HL-60/S4 (cell line): Measurements from ENCODE around the gene ZNF837.
"Not testable (repeated sequence)": the region's sequence is repeated elsewhere in the genome, so short reads cannot be mapped to it uniquely, and the experiment has no call there.

Experiments
- in situ Hi-C: fragments of 300-500 bp; cut with MboI; formaldehyde crosslinking; loops from 2 replicates; pipeline ENCODE4 v1.14.3; 2022; ENCODE audit warnings: low sequenced_read_pairs

Gene ZNF837

DNA sequence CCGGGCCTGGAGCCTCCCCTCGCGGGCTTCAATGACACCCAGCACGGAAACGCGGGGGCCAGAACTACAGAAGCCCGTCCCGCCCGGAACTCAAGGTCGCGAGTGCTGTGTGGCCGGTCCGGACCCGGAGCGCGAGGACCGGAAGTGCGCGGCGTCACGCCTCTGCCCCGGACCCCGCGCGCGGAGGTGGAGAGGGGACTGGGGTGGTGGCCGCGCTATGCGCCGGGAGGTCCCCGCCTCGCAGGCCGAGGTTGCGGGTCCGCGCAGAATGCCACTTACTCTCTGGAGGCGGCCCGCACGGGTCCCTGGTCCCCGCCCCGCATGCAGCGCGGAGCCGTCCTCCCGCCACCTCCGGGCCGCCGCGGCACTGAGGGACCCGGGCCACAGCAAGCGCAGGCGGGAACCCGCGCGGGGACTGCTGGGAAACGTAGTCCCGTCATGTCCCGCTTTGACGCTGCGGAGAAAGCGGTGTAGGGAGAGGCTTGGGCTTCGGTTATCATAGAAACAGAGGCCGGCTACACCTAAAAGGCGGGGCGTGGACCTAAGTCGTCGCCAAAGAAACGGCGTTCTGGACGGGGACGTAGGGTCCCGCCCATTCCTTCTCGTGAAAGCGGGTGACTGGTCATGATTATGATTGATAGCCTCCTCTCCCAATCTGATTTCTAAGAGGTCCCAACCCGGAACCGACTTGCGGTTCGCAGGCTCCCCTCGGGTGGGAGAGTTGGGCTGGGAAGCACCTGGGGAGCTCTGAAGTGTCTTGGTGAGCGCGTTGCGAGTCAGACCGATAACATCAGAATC, at the start of gene ZNF837:
TSS of gene ZNF837 (minus strand) at position 369 of the 798 bp plus-strand sequence. CDS start 11,698 bp downstream, outside the sequence.
- in situ Hi-C loops, result no loop called here

DNA sequence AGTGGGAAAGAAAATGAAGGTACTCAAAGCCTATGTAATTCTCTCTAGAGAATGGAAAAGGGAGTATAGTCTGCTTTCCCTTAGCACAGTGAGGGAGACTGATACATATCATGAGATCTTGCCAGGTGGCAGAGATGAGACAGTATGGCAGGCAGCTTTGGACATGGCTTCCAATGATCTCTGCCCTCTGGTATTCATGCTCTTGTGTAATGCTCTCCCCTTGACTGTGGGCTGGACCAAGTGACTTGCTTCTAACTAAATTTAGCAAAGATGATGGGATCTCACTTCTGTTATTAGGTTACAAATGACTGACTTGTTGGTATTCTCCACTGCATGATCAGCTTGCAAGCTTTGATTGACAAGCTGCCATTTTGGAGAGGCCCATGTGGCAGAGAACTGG, 48.9 kb upstream of the ZNF837 start:
- in situ Hi-C loops, result no loop called here

DNA sequence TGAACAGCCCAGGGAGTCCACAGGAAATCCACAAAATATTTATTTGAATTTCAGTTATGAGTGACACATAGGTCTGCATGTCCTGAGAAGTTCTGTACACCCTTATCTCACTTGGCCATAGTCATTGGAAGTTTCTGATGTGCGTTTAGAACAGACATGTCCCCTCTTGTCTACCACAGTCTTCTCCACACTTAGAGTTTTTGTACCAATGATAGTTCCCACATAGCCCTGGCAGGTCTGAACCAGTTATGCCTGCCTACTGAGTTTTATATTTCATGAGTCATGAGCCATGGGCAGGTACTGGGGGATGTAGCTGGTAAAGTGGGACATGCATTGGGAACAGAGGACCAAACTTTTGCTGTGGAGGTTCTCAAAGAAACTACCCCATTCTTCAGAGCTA, 47.8 kb upstream of the ZNF837 start:
- in situ Hi-C loops, result no loop called here

DNA sequence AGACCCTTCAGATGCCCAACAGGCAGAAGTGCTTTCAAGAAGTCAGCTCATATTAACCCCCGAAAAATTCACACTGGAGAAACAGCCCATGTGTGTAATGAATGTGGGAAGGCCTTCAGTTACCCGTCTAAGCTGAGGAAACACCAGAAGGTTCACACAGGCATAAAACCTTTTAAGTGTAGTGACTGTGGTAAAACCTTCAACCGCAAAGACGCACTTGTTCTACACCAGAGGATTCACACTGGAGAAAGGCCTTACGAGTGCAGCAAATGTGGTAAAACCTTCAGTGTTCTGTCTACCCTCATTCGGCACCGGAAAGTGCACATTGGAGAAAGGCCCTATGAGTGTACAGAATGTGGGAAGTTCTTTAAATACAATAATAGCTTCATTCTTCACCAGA, 36.2 kb upstream of the ZNF837 start:
- in situ Hi-C loops, result no loop called here

- in situ Hi-C loops, result no loop called here
Observed at GRCh38 chr19:58416604-58417003, 35.8 kb upstream of the ZNF837 start.

- in situ Hi-C loops, result no loop called here
Observed at GRCh38 chr19:58409010-58409790, 28.4 kb upstream of the ZNF837 start.

DNA sequence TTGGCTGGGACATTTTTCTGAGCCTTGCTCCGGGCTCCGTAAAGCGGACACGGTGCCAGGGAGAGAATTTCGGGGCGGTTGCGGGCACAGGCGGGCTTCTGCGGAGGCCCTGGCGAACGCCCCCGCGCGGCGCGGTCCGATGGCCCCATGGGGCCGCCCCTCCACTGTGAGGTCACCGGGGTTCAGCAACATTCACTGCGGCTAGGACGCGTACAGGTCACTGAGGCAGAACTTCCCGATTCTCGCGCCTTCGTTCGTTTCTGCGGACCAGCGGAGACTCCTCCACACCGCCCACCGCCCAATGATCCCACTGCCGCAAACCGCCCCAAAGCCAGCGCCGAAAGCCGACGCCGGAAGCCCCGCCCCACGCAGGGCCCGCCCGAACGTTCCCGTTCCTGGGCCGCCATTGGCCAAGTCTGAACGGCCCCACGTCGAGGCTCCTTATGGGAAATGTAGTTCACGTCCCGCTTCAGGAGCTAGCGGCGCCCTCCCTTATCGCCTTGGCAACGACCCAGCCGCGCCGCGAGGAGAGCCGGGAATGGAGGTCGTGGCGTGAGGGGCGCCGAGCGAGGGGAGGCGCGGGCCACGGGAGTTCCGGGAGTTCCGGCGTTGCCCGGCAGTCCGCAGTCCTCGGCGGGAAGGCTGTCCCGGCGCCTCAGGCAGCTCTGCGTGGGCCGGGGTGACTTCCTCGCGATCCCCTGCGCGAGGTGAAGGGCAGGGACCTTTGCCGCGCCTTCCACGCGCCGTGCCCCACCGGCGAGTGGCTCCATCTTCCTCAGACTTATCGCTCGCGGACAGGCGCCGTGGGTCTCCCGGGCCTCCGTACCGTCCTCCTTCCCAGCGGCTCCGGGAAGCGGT, 27.6 kb upstream of the ZNF837 start, which contains the start of gene ZNF584:
TSS of gene ZNF584 (plus strand) at position 498 of the 858 bp plus-strand sequence. CDS start 499 bp downstream, outside the sequence.
- in situ Hi-C loops, result no loop called here

- in situ Hi-C loops, result no loop called here
Observed at GRCh38 chr19:58407658-58408151, 26.9 kb upstream of the ZNF837 start.

DNA sequence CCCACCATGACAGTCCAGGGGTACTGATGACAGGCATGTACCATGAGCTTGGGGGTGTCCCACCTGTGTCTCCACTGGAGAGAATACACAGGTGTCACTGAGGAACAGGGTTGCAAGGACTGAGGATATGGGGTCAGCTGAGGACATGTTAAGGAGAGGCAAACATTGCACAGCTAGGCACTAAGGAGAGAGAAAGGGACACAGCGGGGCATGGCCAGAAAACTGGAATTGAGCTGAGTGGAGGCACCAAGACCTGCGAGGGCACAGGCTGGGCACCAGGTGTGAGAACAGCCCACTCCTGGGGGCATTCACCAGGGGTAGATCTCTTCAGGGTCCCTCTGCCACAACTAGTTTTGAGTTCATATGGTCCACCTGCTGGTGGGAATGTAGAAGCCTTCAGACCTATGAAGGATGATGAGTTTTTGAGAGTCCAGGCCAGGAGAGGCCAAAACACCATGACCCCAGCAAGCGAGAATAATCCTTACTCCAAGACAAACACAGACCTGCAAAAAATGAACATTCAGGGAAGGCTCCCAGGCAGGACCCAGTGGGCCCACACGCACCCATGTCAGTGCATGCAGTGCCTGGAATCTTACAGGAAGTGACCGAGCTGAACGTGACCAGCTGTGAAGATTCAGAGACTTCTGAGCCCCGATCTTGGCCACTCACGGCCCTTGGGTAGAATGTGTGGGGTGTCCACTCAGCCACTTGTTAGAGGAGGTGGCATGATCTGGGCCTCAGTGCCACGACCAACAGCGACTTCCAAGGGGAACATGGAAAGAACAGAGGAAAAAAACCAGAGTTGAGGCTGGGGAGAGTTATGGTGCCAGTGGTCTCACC, 26.2 kb upstream of the ZNF837 start:
- in situ Hi-C loops, result no loop called here

DNA sequence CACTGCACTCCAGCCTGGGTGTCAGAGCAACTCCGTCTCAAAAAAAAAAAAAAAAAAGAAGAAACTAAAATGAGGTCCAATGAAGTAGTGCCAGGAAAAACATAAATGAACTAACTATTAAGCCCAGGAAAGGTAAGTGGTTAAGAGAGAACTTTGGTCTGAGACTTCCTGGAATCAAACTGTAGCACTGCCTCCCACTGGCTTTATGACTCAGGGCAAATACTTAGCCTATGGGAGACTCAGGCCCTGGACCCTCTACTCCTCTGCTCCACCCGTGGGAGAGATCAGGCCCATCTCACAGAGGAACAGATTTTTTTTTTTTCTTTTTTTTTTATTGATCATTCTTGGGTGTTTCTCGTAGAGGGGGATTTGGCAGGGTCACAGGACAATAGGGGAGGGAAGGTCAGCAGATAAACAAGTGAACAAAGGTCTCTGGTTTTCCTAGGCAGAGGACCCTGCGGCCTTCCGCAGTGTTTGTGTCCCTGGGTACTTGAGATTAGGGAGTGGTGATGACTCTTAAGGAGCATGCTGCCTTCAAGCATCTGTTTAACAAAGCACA, 23.2 kb upstream of the ZNF837 start:
- in situ Hi-C loops, result not testable (repeated sequence)

GRCh38 chr19:58401840-58402421, 21.1 kb upstream of the ZNF837 start:
- in situ Hi-C loops, result no loop called here

DNA sequence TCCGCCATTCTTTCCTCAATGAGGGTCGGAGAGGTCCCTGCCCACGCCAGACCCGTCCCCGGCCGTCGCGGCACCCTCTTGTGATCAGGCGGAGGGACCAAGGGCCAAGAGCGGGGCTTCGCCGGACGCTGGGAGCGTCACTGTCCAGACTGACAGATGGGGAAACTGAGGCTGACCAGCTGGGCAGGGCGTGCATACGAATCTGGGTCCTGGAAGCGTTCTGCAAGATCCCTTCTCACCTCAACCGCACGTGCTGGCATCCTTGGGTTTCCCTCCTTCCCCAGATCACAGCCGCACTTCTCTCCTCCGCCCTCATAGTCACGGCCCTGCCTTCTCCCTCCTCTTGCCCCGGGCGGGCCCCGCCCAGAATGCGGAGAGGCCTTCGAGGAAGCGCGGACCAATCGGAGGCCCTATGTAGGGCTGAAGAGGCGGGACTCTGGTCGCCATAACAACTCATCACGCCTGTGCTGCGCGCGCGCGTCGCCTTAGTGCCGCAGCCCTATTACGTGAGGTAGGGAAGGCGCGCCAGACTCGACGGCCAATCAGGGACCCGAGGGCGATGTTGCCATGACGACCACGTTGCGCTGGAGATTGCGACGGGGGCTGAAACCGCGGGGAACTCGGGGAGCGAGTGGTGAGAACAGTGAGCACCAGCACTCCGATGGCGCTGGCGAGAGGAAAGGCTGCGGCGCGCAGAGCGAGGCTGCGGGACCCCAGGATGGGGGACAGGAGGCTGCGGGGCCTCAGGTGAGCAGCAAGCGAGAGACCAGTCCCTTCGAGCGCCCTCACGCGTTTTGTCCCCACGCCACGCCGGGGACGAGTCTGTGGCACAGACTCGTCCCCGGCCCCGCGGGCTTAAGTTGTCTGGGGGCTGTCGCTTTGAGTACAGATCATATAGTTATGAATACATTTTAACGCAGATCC, 20.3 kb upstream of the ZNF837 start:
- in situ Hi-C loops, result no loop called here

GRCh38 chr19:58400316-58400915, 19.6 kb upstream of the ZNF837 start:
- in situ Hi-C loops, result no loop called here

DNA sequence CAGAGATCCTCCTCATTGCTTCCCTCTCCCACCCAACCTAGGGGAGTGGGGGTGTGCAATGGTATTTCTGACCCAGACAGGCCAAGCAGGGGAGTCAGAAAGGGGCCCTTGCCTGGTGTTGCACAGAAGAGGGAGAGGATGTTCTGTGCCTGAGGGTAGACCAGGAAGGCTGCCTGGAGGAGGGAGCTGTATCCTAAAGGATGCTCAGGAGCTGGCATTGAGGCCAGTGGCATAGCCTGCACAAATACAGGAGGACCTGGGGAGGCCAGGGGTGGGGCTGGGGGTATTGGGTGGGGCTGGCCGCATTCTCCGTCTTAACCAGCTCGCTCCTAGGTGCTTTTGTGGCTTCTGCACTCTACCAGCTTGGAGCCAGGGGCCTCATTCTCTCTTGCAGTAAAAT, 19.1 kb upstream of the ZNF837 start:
- in situ Hi-C loops, result no loop called here

GRCh38 chr19:58398545-58398944, 17.7 kb upstream of the ZNF837 start:
- in situ Hi-C loops, result no loop called here

- in situ Hi-C loops, result no loop called here
Observed at GRCh38 chr19:58398087-58398486, 17.3 kb upstream of the ZNF837 start.

GRCh38 chr19:58397533-58398037, 16.8 kb upstream of the ZNF837 start:
- in situ Hi-C loops, result no loop called here
